Measurements from ENCODE around the gene CDH4. TPM values are rescaled to one million over a fixed set of nuclear protein-coding genes. Genes with fewer than 3 reads are reported as not detected.
"Not testable (repeated sequence)": the region's sequence is repeated elsewhere in the genome, so short reads cannot be mapped to it uniquely, and the experiment has no call there.

CDH4 gene
- total RNA-seq, 1 donor from 2014 or later: 22.3 TPM

DNA sequence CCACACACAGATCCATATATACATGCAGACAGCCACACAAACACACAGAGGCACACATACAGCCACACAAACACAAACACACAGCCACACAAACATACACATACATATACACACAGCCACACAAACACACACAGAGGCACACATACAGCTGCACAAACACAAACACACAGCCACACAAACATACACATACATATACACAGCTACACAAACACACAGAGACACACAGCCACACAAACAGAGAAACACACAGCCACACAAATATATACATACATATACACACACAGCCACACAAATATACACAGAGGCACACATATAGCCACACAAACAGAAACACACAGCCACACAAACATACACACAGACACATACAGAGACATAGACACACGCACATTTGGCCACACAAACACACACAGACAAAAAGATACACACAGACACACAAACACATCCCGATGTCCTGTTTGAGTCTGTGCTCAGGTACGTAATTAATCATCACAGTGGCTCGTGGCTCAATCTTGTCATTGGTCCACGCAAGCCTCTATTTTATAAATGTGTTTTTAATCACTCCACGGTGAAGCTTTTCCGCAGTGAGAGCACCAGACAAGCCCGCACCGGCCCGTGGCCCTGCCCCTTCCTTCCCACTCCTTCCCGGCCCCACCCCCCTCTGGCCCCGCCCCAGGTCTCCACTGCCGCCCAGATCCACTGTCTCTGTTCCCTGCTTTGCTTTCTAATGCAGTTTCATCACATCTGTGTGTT, 135.3 kb downstream of the CDH4 start:
- DNase-seq: no peak

DNA sequence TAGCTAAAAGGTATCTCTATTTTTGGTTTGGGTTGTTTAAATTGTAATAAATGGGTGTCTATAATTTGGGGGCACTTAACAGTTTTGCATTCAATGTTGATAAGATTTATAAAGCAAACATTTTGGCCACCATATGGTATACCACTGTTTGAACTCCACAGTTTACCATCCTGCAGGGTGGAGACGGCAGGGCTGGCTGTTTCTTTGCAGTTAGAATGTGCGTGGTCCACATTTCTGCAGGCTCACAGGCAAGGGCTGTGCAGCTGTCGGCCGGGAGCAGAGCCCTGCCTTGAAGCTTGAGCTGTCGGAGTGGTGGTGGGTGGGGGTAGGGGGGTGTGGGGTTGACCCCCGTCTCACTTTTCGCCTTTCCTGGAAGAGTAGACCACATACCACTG, 135.9 kb downstream of the CDH4 start:
- DNase-seq: no peak

DNA sequence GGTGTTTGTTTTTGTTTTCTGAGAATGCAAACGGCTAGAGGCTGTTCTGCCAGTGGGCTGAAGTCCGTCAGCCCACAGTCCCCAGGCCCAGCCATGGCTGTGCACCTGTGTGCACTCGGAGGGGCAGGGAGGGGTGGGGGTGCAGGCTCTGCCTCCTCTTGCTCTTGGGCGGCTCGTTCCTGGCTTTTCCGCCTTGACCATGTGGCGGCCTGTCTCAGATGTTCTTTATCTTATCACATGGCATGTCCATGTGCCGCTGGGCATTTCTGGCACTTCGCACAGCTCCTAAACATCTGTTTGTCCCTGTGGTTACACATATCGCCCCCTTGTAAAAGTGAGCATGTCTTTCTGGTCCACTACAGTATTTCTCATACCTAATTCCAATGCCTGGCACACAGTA, 137.0 kb downstream of the CDH4 start:
- no peak for DNase-seq

- no peak for DNase-seq
These were observed 139.1 kb downstream of the CDH4 start for GRCh38 chr20:61391185-61391584.

- no peak for DNase-seq
These were observed 139.9 kb downstream of the CDH4 start for GRCh38 chr20:61391812-61392520.

GRCh38 chr20:61394088-61394799, 142.2 kb downstream of the CDH4 start:
- no peak for DNase-seq

DNA sequence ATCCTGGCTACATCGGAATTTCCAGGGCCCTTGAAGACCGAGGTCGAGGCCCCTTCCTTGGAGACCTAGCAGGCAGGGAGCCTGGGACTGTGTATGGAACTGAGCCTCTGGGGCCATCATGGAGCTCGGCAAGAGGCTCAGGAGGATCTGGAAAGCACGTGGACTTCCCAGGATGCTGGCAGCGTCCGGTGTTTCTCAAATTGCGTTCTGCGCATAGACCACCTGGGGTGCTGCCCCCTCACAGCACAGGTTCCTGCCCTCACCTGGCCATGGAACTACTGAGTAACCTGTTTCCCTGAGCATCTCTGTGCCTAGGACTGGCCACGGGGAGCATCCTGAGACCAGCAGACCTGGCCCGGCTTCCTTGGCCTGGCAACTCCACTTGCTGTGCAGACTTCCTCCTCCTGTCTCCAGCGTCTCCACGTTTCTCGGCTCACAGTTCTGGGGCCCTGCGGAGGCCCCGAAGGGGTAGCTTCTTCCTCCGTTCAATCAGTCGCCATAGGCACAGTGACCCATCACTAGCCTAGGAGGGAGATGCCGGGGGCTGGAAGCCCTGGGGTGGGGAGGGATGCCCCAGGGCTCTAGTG, 144.3 kb downstream of the CDH4 start:
- no peak for DNase-seq

GRCh38 chr20:61397146-61397545, 145.1 kb downstream of the CDH4 start:
- DNase-seq: no peak

GRCh38 chr20:61397790-61398189, 145.7 kb downstream of the CDH4 start:
- DNase-seq: no peak

- DNase-seq: no peak
These were observed 147.4 kb downstream of the CDH4 start for GRCh38 chr20:61399433-61399832.

- DNase-seq: no peak
These were observed 148.4 kb downstream of the CDH4 start for GRCh38 chr20:61400499-61400898.

DNA sequence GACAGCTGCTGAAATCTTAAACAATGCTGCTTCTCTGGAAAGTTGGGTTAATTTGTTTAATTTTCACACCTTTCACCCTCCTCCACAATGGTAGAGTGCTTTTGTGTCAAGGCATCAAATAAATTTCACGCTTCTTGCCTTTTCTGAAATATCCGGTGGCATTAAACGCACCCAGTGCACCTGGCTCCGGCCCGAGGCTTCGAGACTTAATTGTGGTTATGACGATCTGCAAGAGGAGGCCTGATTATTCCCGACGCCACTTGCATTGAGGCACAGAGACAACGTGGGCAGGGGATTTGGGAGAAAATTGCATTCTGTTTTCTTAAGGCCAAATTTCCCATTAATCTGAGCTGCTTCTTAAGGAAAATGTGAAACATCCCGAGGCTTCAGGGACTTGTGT, 152.2 kb downstream of the CDH4 start:
- DNase-seq: no peak

DNA sequence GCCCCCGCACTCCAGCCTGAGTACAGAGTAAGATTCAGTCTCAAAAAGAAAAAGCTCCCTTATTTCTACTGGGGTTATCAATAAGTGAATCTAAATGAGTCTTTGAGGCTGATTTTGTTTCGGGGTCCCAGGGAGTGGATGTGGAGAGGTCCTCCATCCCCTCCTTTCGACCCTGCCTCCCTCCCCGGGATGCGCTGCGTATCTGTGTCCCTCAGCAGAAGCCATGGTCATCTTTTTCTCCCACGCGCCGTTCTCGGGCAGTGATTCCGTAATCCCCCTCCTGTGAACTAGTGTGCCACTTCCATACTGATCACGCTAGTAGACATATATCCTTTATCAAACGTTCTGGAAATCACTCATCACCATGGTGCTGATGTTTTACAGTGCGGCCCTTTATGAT, 152.9 kb downstream of the CDH4 start:
- no peak for DNase-seq

DNA sequence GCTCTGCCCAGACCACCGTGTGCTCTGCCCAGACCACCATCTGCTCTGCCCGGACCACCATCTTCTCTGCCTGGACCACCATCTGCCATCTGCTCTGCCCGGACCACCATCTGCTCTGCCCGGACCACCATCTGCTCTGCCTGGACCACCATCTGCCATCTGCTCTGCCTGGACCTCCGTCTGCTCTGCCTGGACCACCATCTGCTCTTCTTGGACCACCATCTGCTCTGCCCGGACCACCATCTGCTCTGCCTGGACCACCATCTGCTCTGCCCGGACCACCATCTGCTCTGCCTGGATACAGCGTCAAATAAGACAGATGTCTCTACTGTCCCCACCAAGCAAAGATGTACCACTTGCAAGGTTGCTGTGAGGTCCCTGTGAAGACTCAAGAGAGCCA, 154.7 kb downstream of the CDH4 start:
- DNase-seq: not testable (repeated sequence)

DNA sequence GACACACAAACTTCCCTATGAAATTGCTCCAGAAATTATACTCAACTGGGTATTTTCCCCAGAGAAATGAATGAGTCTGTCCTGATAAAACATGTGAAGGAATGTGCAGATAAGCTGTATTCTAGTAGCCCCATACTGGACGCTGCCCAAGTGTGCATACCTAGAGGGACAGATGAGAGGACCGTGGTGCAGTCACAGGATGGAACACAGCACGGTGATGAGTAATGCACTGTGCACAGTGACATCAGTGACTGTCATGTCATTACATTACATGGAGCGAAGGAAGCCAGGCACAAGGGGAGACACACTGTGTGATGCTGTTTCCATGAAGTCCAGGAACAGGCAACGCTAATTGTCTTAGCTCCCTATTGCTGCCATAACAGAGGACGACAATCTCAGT, 155.5 kb downstream of the CDH4 start:
- no peak for DNase-seq

- no peak for DNase-seq
These were observed 157.1 kb downstream of the CDH4 start for GRCh38 chr20:61408951-61409740.

GRCh38 chr20:61411743-61412142, 159.7 kb downstream of the CDH4 start:
- no peak for DNase-seq

GRCh38 chr20:61413752-61414151, 161.7 kb downstream of the CDH4 start:
- no peak for DNase-seq

- peak; percentile 59 for DNase-seq
These were observed 162.5 kb downstream of the CDH4 start for GRCh38 chr20:61414455-61414991.

- DNase-seq: no peak
These were observed 164.5 kb downstream of the CDH4 start for GRCh38 chr20:61416546-61416945.

GRCh38 chr20:61417221-61417941, 165.3 kb downstream of the CDH4 start:
- no peak for DNase-seq
